Cardiac muscle cell (in vitro differentiated cells and primary cell): Measurements from ENCODE around the gene ITIH1. TPM values are rescaled to one million over a fixed set of nuclear protein-coding genes. Genes with fewer than 3 reads are reported as not detected.
"Not testable (repeated sequence)": the region's sequence is repeated elsewhere in the genome, so short reads cannot be mapped to it uniquely, and the experiment has no call there.

Experiments
- DNase-seq, 2 donors: peaks; one replicate each; pipeline versions ENCODE4 v3.0.0 to v3.0.0-alpha.2; 2010 to 2017; ENCODE audit warnings: low read depth in 1 of 2, low spot score in 1 of 2
- H3K27ac ChIP-seq: fragments of 200-600 bp; sonication (generic); 2 replicates; pipeline ENCODE4 v1.5.1; 2016
- H3K27me3 ChIP-seq: fragments of 200-600 bp; sonication (generic); 2 replicates; pipeline ENCODE4 v1.6.0; 2016; ENCODE audit warnings: control low read depth
- H3K36me3 ChIP-seq: fragments of 200-600 bp; sonication (generic); 2 replicates; pipeline ENCODE4 v1.5.1; 2016; ENCODE audit warnings: control low read depth
- H3K4me1 ChIP-seq: fragments of 200-600 bp; sonication (generic); 2 replicates; pipeline ENCODE4 v1.8.1; 2017; ENCODE audit warnings: low read depth, mild to moderate bottlenecking, mixed run types
- H3K4me3 ChIP-seq: fragments of 200-600 bp; sonication (generic); 2 replicates; pipeline ENCODE4 v1.5.1; 2016; ENCODE audit warnings: mild to moderate bottlenecking
- H3K9me3 ChIP-seq: fragments of 200-600 bp; sonication (generic); 2 replicates; pipeline ENCODE4 v1.5.1; 2017; ENCODE audit warnings: low read depth, mild to moderate bottlenecking, control low read depth
- polyA plus RNA-seq: library from polyadenylated mRNA; unstranded; fragments of >200 nt; fragmentation: Nextera tagmentation; extraction: Ambion mirVana; gene quantifications from 2 replicates; pipeline ENCODE4 v1.2.1, GENCODE V29; 2016
- total RNA-seq: library from RNA; depleted of rRNA; stranded (reverse); fragments of >200 nt; gene quantifications from 2 replicates; pipeline ENCODE4 v1.2.3, GENCODE V29; 2016
- TF ChIP-seq, protein P1 (sequence below): IDR thresholded peaks from 2 replicates; pipeline ENCODE4 v1.5.1; 2012; ENCODE audit warnings: low read depth, mild to moderate bottlenecking, low read length

ITIH1 gene
- total and polyA plus RNA-seq, 2 experiments from 2014 or later = 0.20 TPM; not detected in 1

DNA sequence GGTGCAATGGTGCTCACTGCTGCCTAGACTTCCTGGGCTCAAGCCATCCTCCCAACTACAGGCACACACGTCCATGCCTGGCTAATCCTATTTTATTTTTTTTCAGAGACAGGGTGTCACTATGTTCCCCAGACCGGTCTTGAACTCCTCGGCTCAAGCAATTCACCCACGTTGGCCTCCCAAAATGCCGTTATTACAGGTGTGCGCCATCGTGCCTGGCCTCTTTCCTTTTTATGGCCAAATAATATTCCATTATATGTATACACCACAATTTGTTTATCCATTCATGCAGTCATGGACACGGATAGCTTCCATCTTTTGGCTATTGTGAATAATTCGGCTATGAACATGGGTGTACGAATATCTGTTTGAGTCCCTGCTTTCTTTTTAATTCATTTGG, 5.7 kb upstream of the ITIH1 start:
- no peaks in the 10 kb centered on the region for H3K27me3 ChIP-seq
- H3K9me3 ChIP-seq = no peaks in the 10 kb centered on the region
- no peak overlapping the region for H3K4me3 ChIP-seq
- no peaks in the 10 kb centered on the region for H3K36me3 ChIP-seq
- TF ChIP-seq, protein P1, sequence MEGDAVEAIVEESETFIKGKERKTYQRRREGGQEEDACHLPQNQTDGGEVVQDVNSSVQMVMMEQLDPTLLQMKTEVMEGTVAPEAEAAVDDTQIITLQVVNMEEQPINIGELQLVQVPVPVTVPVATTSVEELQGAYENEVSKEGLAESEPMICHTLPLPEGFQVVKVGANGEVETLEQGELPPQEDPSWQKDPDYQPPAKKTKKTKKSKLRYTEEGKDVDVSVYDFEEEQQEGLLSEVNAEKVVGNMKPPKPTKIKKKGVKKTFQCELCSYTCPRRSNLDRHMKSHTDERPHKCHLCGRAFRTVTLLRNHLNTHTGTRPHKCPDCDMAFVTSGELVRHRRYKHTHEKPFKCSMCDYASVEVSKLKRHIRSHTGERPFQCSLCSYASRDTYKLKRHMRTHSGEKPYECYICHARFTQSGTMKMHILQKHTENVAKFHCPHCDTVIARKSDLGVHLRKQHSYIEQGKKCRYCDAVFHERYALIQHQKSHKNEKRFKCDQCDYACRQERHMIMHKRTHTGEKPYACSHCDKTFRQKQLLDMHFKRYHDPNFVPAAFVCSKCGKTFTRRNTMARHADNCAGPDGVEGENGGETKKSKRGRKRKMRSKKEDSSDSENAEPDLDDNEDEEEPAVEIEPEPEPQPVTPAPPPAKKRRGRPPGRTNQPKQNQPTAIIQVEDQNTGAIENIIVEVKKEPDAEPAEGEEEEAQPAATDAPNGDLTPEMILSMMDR = no peak
- peaks cover 11% of the 10 kb centered on the region for H3K4me1 ChIP-seq
- DNase-seq = no peak
- no peak overlapping the region for H3K27ac ChIP-seq

DNA sequence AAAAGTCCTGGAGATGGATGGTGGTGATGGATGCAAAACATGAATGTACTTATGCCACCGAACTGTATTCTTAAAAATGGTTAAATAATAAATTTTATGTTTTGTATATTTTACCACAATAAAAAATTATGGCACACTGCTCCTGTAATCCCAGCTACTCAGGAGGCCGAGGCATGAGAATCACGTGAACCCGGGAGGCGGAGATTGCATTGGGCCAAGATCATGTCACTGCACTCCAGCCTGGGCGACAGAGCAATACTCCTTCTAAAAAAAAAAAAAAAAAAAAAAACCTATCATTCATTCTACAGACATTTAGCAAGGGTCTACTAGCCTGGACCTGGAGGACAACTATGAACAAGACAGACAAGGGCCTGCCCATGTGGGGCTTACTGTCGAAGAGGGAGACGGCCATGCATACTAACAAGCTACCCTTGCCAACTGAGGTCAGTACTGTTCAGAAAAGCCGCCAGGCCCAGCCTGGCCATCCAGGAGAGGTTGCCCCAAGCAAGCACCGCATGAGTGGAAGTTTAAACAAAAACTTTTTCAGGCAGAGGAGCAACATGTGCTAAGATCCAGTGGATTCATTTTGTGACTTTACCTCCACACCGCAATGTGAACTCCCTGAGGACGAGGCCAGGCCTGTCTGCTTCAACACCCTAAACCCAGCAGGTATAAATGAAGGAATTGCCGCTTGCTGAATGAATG, 3.9 kb upstream of the ITIH1 start:
- TF ChIP-seq, protein P1 = no peak
- H3K27ac ChIP-seq = no peak overlapping the region
- no peak overlapping the region for H3K4me3 ChIP-seq
- no peaks in the 10 kb centered on the region for H3K9me3 ChIP-seq
- H3K4me1 ChIP-seq = peaks cover 11% of the 10 kb centered on the region
- no peaks in the 10 kb centered on the region for H3K36me3 ChIP-seq
- H3K27me3 ChIP-seq = no peaks in the 10 kb centered on the region
- DNase-seq = no peak

DNA sequence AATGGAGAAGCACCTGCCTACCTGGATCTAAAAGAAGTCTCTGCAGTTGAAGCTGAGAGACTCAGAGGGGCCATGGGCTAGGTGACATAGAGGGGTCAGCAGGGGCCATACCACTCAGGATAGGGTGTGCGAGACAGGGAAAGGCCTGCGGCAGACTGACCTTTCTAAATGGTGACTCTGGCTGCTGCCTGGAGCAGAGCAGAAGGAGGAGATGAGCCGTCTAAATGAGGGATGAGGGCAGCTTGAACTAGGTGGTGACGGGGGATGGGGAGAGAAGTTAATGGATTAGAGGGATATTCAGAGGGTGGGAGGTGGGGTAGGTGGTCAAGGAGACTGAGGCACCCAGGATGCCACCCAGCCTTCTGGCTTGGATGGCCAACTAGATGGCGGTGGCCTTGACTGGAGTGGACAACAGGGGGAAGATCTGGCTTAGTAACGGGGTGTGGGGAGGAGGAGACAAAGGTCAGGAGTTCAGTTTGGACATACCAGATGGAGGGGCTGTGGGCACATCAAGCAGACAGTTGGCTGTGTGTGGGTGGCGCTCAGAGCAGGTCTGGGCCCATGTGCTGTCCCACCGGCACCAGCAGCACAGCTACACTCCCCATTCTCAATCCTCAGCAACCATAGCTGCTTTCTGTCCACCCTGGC, 3.2 kb upstream of the ITIH1 start:
- DNase-seq = no peak
- no peak overlapping the region for H3K27ac ChIP-seq
- TF ChIP-seq, protein P1 = no peak
- no peaks in the 10 kb centered on the region for H3K36me3 ChIP-seq
- no peaks in the 10 kb centered on the region for H3K9me3 ChIP-seq
- no peak overlapping the region for H3K4me3 ChIP-seq
- no peaks in the 10 kb centered on the region for H3K27me3 ChIP-seq
- H3K4me1 ChIP-seq = peaks cover 11% of the 10 kb centered on the region

DNA sequence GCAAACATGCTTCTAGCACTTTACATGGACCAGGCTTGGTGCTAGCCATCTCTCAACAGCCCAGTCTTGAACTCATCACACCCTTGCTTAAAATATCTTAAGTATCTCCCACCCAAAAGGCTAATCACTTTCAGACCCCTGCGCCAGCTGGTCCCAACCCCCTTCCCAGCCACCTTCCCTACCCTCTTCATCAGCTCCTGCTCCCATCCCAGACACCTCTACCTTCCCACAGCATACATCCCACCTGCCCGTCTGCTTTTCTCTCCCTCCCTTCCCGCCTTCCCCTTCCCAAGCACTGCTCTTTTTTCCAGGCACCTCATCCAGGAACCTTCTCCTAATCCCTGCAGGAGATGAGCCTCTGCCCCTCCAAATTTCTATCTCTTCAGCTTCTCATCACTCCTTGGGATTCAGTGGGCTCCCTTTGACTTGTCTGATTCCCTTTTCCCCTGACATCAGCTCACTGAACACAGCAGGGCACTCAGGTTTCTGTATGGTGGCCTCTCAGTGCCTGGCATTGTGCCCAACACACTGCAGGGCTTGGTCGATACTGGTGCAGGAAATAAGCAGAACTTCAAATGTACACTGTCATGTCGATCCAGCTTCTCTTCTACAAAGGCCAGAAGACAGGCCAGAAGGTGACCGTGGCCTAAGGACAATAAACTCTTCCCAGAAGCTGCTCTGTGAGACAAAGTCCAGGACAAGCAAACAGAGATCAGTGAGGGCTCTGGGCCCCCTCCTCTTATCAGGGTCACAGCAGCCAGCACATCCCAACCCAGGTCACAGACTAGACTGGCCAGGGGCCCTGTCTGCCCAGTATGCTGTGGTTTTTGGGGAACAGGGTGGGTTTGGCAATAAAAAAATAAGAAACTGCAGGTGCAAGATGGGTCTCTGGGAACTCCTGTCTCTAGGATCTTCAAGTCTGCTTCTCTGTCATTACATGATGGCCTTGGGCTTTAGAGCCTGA, 2.2 kb upstream of the ITIH1 start:
- Histone ChIP-seq H3K27ac (no peak overlapping the region), H3K9me3 (no peaks in the 10 kb centered on the region), H3K4me3 (no peak overlapping the region), H3K27me3 (no peaks in the 10 kb centered on the region), H3K36me3 (no peaks in the 10 kb centered on the region), H3K4me1 (peaks cover 3% of the 10 kb centered on the region)
- TF ChIP-seq, protein P1 = no peak
- no peak for DNase-seq

DNA sequence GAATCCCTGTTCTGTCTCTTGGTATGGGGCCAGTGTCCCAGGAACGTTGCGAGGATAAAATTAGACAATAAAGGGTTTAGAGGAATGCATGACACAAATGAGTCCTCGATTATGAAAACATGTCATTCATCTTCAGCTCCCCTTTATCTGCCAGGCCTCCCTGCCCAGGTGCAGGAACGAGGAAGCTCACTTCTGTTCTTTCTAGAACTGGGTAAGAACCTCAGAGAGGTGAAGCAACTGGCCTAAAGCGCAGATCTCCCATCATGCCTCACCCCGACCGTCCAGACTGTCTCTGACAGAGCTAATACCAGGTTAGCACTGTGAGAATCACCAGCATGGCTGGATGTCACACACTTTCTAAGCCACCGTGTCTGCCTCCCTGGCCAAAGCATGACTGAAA, 1.5 kb upstream of the ITIH1 start:
- no peak for DNase-seq

DNA sequence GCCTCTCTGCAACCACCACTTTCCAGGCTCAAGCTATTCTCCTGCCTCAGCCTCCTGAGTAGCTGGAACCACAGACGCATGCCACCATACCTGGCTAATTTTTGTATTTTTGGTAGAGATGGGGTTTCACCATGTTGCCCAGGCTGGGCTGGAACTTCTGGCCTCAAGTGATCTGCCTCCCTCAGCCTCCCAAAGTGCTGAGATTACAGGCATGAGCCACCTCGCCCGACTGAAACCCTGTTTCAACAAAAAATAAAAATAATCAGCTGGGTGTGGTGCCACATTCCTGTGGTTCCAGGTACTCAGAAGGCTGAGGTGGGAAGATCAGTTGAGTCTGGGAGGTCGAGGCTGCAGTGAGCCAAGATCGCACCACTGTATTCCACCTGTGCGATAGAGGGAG, 913 bp upstream of the ITIH1 start:
- H3K9me3 ChIP-seq, H3K27me3 ChIP-seq, H3K4me1 ChIP-seq, H3K36me3 ChIP-seq, DNase-seq, H3K27ac ChIP-seq, H3K4me3 ChIP-seq: not testable (repeated sequence)

More for the DNA sequence above, 1.5 kb upstream of the ITIH1 start:
- Histone ChIP-seq H3K36me3 (no peaks in the 10 kb centered on the region), H3K27me3 (no peaks in the 10 kb centered on the region), H3K27ac (no peak overlapping the region), H3K9me3 (no peaks in the 10 kb centered on the region), H3K4me3 (no peak overlapping the region), H3K4me1 (peaks cover 3% of the 10 kb centered on the region)
- TF ChIP-seq, protein P1 = no peak
